Ecto neural progenitor cell (in vitro differentiated cells): Measurements from ENCODE around the gene NINL.

Source experiments
- DNase-seq: peaks from one replicate; pipeline ENCODE4 v3.0.0-alpha.2; 2018; ENCODE audit warnings: low spot score

The NINL gene

DNA sequence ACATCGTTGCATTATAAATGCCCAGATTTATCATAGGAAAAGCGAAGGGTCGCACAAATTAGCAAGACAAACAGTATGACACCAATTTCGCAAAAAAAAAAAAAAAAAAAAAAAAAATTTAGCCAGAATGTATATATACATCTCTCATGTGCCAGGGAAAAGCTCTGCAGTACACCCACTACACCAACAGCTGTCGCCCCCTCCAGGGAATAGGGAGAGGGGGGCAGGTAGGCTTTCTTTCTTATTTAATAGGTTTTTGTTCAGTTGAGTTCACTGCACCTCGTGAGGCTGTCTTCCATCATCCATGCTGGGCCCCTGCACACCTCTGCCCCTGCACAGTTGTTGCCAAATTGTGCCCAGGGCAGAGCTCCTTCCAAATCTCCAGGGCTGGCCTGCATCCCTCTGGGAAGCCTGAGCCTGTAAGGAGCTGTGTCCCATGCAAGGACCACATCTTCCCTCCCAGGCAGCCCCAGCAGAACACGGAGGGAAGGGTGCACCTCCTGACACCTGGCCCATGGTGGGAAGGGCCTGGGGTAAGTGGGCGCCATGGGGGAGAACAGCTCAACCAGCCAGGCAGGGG is 85.4 kb downstream of the NINL start:
- DNase-seq = no peak

DNA sequence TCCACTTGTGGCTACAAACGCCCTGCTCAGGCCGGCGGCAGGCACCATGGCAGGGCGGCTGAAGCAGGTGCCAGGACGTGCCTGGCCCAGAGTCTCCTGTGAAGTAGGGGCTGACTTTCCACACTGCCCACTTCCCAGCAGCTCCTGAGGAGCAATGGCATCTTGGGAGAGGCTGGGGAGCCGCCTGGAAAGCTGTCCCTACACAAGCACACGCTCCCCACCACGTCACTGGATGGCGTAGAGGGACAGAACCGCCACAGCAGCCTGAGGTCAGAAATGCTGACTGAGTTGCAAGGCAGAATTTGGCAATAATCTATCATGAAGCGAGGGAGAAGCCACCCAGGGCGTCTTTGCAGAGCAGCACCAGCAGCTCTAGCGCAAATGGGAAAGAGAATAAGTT is 86.3 kb downstream of the NINL start:
- DNase-seq = no peak

DNA sequence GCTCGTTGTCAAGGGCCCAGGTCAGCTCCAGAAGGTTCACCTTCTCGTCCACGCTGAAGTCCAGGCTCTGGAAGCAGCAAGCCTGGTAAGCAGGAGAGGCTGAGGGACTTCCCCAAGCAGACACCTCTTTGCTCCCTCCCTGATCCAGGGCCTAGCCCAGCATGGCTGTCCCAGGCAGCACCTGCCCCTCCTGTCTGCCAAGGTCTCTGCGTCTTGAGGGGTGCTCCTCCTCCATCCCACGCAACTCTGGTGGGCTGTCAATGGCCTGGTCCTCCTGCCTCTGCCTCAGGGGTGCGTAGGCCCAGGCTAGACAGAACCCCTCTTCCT is 87.1 kb downstream of the NINL start:
- DNase-seq = no peak

DNA sequence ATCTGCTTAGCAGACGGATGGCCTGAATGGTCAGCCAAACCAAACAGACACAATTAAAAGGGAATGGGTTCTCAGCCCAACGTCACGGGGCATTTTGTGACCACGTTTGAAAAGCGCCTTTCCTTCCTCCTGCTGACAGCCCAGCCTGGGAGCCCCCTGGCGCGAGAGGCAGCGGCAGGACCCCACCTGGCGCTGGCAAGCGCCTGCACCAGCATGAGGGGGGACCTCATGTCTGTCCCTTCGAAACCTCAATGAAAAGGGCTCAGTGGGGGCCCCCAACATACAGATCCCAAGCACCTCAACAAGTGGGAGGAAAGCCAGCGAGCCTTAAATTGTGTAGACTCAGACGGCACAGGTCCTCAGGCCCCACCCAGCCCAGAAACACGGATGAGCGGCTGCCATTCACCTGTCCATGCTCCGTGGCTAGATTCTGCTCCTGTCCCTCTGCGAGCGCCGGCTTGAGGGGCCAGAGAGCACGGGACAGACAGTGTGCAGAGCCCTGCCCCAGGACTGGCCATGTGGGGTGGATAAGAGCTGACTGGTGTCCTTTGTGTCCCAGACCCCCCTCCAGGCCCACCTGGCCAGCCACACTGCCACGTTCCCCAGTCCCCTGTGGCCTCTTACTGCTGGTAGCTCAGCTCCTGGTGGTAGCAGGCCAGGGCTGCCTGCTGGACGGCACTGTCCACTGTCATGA is 87.6 kb downstream of the NINL start:
- DNase-seq = no peak

DNA sequence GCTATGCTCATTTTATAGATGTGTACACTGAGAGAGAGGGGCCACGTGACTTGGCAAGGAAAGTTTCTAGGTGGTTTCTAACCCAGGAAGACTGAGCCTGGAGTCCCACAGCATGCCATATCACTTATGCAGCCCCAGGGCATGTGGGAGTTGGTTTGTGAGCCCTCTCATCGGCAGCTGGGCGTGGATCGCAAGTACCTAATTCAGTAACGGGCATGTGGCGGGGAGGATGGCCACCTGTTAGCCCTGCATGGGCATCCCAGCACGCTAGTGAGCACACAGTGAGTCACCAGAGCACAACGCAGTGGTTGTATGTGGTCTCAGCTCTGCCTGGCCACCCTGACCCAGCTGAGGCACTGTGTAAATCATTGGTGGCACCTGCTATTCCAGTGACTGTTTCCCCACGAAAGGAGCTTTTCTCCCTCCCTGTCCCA is 88.3 kb downstream of the NINL start:
- no peak for DNase-seq

DNA sequence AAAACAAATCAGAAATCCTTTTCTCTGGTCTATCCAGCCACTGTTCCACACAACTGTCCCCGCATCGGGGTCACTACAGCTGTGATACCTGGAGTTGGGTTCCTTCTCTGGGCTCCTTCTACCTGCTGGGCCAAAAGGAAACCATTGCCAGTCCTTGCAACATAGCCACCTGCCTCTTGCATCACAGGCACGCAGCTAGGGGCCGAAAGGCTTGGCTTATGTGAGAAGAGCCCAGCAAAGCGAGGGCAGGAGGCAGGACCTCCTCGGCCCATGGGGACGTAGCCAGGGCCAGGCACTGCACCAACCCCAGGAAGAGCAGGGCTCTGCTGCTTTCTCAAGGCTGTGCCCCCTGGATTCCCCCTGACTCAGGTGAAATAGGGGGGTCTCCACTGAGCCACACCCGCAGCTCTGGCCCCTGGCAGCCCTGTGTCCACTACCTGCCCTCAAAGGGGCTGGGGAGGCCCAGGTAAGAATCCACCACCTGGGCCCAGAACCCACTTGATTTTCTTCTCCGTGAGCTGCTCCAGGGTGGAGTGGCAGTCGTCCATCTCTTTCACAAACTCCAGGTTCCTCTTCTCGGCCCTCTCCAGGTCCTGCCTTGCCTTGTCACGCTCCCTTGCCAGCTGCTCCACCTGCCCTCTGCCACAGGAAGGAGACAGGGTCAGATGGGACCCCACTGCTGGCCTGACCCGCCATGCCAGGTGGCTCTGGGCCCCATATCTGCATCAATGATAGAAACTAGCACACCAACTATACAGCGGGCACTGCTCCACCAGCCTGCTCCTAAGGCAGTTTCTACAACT is 89.0 kb downstream of the NINL start:
- no peak for DNase-seq

DNA sequence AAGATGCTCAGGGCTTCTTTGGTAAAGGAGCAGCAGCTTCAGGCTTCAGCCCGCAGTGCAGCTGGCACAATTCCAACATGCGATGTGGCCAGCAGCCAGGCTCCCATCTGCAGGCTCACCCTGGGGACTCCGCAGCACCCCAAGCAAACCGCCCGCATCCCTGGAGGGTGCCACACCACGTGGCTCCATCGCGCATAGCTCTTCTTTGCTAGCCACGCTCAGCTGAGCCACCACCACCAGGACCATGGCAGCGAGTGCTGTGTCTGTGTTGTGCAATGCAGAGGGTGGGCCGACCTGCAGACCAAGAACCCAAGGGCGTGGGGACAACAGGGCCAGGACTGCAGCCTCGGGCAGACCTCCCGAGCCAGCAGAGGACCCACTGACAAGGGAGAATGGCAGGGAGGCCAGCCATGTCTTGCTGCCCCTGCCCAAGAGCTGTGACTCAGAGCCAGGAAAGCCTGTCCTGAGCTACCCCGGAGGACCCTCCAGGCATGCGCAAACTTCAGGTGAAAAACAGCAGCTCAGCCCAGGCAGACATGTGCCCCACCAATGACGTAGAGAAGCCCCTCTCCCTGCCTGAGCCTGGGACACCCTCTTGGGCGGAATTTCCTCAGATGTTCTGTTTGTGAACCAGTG is 90.0 kb downstream of the NINL start:
- DNase-seq = no peak

DNA sequence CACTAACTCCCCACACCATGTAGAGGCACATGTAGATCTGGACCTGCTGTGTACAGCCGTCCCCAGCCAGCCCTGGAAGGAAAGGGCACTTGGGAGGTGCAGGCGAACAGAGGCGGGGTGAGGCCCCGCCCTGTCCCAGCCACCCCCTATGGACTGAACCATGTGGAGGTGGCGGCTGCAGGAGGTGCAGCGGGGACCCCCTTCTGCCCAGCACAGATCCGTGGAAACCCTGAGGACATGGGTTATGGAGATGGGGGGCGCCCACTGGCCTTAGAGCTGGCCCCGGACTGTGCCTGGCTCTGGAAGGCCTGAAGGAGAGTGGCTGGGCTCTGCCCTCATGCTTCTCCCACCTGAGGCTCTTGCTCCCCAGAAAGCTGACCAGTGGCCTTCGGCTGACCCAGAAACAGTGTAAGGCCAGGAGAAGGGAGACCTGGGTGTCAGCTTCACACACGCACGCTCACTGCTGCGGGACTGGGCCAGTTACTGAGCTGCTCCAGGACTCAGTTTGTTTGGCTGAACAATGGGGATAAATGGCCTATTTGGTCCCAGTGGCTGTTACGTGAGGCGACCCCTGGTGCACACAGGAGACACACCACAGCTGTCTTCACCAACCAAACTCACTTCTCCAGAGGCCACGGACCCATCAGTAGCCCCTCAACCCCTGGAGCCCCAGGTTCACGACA is 90.7 kb downstream of the NINL start:
- no peak for DNase-seq

DNA sequence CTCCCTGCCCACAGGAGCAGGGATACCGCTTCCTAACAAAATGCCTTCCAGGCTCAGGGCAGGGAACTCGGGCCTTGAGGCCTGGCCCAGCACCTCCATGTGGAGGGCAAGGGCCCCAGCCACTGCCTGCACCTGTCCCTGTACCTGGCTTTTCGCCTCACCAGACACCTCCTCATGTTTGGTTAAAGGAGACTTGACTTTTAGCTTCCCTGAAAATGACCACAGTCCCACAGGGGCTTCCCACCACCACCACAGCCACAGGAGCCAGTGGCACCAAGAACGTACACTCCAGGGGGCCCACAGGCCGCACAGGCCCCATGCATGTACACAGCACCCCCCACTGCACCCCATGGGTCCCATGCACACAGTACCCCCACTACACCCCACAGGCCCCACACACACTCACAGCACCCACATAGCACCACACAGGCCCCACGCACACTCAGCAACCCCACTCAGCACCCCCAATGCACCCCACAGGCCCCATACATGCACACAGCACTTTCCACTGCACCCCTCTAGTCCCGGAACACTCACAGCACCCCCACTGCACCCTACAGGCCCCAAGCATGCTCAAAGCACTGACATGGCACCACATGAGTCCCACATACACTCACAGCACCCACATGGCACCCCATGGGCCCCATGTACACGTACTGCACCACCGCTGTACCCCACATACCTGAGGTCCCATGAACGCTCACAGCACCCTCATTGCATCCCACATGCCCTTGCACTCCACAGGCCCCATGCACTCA is 91.4 kb downstream of the NINL start:
- DNase-seq = no peak

DNA sequence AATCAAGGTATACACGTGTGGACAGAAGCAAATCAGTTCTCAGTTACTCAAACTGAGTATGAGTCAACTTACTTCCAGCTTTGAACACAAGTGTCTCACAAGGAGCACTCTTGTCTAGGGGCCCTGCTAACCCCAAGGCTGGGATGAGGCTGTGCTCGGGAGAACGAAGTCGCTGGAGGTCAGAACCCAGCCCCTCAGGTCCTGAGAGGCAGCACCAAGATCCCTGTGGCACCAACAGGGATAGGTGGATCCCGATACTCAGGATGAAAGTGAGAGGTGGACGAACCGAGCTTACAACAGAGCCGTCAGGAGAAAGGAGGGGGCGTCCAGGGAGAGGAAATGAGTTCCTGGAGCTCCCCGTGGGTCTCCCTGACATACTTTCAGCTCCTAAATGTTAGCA is 92.2 kb downstream of the NINL start:
- DNase-seq = no peak

DNA sequence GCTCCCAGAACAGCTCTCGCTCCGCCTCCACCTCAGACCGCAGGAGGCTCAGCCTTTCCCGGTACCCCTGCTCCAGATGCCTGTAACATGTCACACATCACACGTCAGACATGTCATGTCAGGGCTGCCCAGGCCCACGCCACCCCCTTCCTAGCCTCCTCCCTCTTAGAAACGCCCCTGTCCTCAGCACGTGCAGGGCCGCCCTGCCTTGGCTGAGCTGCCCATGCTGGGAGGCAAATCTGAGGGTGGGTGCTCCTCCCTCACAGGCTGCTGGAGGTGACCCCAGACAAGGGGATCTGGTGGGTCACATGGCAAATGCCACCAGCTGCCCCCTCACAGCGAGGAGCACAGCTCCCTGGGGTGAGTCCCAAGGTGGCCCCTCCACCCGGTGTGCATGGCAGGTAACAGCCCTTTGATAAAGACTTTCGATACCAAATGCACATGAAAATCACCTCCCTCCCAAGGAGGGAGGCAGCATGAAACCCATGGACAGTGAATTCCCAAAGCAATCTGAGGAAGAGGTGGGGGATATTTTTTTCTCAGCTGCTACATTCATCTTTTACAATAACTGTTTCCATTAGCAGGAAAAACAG is 93.8 kb downstream of the NINL start:
- no peak for DNase-seq

DNA sequence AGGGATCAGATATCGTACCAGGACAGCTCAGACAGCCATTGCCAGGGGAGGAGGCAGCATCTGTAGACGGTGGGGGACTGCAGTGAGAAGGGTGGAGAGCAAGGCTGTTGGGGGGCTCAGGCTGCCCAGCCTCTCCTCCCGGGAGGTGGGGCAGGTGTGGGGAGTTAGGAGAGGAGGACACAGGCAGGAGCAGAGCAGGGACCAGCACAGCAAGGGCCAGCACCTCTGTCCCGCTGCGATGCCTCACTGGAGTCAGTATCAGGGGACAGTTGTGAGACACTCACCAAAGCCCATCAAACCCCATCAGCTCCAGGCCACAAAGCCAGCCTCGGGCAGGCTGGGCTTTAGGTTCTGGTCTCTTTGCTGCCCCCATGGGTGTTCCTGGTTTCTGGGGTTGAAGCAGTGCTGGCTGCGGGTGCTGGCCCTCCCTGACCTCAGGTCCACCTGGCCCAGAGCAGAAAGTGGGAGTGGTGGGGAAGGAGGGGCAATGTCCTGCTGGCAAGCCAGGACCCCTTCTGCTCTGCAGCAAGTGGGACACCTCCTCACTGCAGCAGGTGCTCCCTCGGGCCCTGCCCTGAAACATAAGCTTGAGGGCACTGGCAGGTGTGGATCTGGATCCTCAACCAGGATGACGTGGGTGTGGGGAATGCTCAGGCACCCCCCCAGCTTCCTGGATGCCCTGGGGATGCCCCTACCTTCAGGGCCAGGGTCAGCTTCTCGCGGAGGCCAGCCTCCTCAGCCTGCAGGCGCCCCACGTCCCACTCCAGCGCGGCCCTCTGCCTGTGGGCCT is 94.5 kb downstream of the NINL start:
- DNase-seq = no peak

DNA sequence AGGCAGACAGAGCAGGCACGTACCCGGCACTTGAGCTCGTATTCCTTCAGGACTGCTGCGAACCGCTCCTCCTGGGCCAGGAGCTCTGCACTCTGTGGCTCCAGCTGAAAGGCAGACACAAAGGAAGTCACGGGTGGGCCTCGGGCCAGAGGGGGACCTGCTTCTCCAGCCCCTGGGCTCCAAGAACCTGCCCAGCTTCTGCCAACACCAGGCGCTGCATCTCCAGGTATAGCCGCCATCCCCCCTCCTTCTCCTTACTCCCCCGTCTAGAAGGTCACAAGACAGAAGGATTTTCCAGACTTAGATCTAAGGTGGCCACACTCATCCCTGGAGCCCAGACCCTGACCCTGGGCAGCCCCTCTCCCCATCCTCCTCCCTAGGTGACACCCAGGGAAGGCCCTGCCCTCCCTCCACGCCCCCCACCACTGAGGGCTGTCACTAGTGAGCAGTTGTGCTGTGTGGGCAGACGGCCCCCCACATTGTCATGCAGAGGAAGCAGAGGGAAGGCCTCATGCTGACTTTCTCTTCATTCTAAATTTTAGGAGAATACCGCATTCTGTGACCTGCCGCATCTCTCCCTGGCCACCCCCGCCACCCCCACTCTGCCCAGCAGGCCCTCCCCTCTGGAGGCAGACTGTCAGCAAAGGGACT is 96.0 kb downstream of the NINL start:
- DNase-seq = no peak

DNA sequence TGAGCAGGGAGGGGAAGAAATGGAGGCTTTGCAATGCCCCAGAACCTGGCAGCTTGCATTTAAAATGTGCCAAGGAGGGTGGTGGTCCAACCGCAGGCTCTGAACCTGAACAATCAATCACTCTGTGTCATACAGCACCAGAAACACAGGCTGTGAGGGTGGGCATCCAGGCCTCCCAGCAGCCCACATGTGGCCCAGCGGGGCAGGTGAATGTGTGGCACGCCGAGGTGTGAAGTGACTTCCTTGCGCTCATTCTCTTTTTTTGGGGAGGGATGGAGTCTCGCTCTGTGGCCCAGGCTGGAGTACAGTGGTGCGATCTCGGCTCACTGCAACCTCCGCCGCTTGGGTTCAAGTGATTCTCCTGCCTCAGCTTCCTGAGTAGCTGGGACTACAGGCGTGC is 97.4 kb downstream of the NINL start:
- DNase-seq = no peak

DNA sequence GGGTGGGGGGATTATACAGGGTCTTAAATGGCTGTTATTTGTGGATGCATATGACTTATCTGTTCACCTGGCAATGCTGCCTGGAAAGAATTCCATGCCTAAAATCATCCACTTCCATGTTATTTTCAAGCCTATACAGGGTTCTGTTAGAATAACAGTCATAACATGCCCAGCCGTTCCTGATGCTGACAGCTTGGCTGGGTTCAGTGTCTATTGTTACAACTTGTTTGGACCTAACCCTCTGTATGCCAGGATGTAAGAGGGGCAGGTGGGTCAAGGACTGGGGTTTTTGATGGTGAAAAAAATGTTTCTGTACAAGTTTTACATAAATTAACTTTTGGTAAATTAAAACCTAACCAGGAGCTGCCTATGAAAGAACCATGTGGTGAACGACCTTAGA is 98.0 kb downstream of the NINL start:
- no peak for DNase-seq

DNA sequence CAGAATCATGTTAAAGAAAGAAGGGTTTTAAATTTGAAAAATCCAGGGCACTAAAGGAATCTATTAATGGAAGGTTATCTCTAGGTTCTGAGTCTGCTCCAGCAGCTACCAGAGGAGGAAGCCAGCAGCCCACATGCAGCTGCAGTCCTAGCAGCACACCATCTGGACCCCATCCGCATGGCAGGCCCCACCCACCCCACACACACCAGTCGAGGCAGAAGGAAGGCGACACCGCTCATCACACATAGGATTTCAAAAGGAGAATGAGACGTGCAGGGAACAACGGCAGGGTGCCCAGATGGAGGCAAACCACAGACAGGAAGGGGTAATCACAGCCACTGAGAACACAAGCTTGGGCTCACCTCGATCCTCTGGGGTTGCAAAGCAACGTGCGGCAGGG is 99.0 kb downstream of the NINL start:
- no peak for DNase-seq

DNA sequence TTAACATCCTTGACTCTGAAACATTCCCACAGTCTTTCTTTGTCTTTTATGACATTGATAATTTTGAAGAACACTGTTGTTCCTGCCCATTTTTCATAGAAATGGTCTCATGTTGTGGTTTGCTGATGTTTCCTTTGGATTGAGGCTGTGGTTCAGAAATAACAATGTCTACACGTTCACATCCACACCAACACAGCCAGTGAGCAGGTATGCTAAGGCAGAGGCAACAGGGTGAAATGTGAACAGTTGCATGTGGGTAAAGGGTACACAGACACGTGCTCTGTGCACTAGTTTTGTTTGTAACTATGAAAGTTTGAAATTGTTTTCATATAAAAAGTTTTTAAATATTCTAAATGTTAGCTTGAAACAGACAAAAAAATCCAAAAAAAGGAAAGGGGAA is 99.5 kb downstream of the NINL start:
- DNase-seq = no peak

DNA sequence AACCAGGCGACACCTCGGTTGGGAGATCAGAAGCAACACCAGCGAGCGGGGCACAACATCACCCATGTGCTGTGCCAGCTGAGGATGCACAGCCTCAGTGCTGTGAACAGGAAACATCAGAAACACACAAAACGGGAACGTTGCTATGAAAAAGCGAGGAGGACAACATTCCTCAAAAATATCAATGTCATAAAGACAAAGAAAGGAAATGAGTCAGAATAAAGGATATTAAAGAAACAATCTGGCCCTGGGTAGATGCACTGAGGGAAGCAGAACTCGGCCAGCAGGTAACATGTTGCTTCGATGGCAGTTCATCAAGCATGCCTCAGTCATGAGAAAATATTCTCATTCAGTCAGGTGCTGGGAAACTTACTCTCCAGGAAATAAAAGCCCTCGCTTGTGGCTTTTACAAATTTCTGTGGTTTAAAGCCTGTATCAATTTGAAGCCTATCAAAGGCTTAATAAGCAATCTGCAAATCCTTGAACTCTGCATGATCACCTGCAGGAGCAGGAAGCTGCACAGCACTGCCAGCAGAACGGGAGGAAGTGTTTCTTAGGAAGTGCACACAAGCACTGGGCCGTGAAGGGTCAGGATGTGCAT is 100.3 kb downstream of the NINL start:
- DNase-seq = no peak

DNA sequence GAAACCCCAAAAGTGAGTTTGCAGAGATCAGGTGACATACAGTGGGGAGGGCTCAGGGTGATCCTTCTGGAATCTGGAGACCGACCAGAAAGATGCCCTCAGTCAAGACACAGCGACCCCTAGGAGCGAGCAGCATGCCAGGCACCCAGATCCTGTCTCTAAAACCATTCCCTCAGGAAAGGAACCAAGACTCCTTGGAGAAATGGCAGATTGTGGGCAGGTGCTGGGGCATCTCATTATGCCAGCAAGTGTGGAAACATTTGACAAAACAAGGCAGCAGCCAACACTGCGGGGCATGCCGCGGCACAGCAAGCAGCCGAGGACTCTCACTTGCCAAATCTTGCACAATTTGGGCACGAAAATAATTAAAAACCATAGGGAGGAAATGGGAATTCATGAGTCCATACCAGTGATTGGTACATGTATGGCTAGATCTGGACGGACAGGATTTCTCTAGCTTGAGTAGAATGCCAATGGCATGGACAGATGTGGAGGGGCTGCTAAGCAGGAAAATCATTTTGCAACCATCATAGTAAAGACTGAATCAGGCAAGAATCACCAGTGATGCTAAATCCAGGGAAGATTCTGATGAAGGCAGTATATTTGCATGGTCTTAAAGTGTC is 101.0 kb downstream of the NINL start:
- no peak for DNase-seq
